GM19324 (cell line): ENCODE results near the gene ANKS3.

ENCODE experiments used
- ATAC-seq: cut with Tn5 transposase; IDR thresholded peaks from one replicate; pipeline ENCODE4 v1.9.1; 2021; ENCODE audit warnings: mild to moderate bottlenecking, moderate library complexity; ENCODE audit not compliant: unreplicated experiment, low FRiP score

The ANKS3 gene

GRCh38 chr16:4687946-4688673, 46.0 kb downstream of the ANKS3 start:
- ATAC-seq = no peak

- no peak for ATAC-seq
These were observed 46.7 kb downstream of the ANKS3 start for GRCh38 chr16:4687416-4687815.

GRCh38 chr16:4686497-4687210, 47.4 kb downstream of the ANKS3 start:
- no peak for ATAC-seq

DNA sequence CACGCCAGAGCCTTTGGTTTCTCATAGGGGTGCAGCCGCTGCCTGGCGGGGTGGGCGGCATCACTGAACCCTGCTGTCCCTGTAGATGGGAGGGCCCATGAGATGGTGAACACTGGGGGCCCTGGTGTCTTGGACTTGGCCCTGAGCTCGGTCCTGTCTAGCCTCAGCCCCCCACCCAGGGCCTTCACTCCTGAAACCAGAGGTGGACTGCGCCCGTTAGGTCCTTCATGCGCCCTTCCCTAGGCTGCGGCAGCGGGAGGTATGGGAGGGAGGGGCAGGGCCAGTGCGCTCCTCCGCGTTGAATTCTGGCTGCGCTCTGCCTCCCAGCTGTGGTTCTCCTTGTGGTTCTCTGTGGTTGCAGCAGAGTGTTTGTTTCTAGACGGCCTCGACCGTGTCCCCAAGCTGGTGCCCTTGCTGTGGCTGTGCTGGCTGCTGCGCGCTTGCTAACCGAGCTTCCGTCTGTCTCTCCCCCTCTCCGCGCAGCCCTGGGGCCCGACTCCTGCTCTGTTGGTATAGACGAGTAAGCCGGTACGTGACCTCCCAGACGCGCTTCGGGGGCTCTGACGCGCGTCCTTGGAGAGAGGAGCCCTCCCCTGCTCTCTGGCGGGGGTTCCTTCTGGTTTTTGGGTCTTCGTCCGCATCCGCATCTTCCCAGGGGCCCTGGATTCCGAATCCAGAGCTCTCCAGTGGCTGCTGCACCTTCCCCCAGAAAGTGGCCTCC, 48.1 kb downstream of the ANKS3 start:
- ATAC-seq = no peak

GRCh38 chr16:4685292-4685691, 48.8 kb downstream of the ANKS3 start:
- ATAC-seq = no peak

- ATAC-seq = no peak
These were observed 49.3 kb downstream of the ANKS3 start for GRCh38 chr16:4684763-4685162.

- no peak for ATAC-seq
These were observed 49.9 kb downstream of the ANKS3 start for GRCh38 chr16:4684058-4684715.

GRCh38 chr16:4683255-4684057, 50.6 kb downstream of the ANKS3 start:
- ATAC-seq = no peak

DNA sequence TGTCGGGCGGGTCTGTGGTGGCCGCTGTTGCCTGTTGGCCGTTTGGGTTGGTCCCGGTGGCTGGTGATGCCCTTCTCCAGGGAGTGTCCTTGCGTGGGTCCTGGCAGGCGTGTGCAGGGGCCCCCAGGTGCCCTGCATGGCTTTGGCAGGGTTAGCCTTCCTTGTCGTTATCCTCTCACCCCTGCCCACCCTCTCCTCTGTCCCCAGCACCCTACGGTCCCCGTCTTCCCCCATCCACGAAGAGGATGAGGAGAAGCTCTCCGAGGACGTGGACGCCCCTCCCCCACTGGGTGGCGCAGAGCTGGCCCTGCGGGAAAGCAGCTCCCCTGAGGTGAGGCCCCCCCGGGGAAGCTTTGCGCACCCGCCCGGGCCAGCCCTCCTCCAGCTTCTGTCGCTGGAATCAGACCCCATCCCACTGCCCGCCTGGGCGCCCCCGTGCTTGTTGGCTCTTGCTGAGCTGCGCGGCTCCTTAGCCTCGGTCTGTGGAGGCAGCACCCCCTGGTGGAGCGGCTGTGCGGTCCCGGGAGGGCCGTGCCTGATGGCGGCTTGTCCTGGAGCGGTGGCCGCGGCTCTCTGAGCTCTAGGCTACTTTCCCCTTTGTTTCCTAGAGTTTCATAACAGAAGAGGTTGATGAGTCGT, 51.3 kb downstream of the ANKS3 start:
- no peak for ATAC-seq

DNA sequence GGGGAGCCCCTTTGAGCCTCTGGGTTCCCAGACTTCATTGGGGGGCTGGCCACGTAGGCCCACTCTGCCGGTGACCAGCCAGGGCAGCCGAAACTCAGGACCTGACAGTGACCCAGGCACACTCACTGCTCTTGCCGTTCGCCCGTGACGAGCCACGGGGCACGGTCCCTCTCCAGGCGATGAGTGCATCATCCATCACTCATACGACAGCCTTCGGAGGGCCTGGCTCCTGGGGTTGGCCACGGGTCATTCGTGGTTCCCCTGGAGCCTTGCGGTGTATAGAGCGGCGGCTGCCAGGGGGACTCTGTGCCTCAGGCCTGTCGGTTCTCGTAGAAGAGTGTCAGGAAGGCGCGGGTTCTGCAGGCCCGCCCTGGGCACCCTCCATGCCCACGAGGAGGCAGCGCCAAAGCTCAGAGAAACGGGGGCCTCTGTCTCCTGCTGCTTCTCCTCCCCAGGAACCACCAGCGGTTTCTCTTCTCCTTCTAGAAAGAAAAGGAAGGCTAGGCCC, 51.9 kb downstream of the ANKS3 start:
- ATAC-seq = no peak

- no peak for ATAC-seq
These were observed 52.5 kb downstream of the ANKS3 start for GRCh38 chr16:4681471-4682083.

- ATAC-seq = no peak
These were observed 53.2 kb downstream of the ANKS3 start for GRCh38 chr16:4680673-4681470.

- ATAC-seq = no peak
These were observed 54.0 kb downstream of the ANKS3 start for GRCh38 chr16:4679850-4680636.

DNA sequence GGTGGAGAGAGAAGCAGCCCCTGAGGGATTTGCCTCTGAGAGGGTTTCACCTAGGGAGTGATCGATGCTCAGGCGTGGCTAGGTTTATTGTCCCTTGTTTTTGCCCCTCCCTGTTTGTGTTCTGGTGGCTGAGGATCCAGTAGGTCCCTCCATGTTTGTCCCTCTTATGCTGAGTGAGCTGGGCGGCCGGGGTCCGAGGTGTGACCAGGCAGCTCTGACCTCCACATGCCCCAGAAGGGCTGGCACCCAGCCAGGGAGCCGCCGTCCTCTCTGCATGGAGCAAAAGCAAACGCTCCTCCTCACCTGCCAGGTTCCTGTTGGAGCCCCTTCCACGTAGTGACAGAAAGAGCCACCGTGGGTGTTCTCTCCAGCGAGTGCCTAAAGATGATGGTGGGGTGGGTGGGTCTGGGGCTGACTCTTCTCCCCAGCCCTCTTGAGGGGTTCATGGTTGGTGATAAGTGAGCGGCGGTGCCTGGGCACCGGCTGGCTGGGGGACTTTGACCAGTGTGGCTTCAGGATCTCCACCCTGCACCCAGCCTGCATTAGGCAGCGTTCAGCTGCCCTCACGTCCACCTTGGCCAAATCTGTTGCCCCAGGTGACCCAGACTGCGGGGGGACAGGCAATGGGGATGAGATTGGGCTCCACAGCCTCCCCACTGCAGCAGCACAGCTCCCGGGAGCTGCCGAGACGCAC, 54.8 kb downstream of the ANKS3 start:
- no peak for ATAC-seq

DNA sequence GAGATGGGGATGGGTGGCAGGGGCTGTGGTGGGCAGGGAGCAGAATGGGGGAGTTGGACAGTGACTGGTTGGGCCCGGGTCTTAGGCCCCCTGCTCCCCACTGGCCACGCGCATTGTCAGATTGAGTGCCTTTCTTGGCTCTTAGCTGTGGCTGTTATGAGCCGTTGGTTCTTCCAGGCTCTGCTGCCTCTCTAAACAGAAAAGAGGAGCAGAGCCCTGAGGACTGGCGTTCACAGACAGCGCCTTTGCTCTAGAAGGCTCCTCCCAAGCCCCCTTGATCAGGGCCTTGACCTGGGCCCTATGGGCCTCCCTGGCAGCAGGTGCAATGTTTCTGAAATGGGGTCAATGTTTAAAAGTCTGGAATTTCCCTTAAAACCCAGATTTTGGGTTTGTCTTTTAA, 55.5 kb downstream of the ANKS3 start:
- no peak for ATAC-seq

DNA sequence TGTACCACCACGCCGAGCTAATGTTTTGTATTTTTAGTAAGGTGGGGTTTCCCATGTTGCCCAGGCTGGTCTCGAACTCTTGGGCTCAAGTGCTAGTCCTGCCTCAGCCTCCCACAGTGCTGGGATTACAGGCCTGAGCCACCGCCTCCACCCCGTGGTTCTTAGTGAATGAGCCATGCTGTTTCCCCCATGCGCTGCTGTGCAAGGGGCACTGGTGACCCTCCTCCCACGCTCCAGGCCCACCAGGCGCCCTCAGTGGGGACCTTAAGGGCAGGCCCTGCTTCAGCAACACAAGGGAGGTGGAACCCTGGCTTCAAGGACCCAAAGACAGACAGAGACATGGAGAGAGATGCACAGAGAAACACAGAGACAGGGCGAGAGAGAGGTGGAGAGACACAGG, 56.1 kb downstream of the ANKS3 start:
- ATAC-seq = no peak

GRCh38 chr16:4677390-4677789, 56.7 kb downstream of the ANKS3 start:
- no peak for ATAC-seq
